GM12878 (cell line): ENCODE measurements around the gene INAFM1.

Experiments
- BHLHE40 ChIP-seq, 2 experiments: fragments of 450-650 bp in 1 of 2; IDR thresholded peaks; 2 replicates each; pipeline ENCODE4 v1.6.1; 2011 to 2017; ENCODE audit warnings: low read depth in 2 of 2, borderline replicate concordance in 1 of 2, improper control_type of control experiment in 1 of 2, low read length in 1 of 2, mild to moderate bottlenecking in 1 of 2
- CBX5 ChIP-seq: sonication (generic); IDR thresholded peaks from 2 replicates; pipeline ENCODE4 v1.6.1; 2016; ENCODE audit warnings: low read depth, moderate library complexity, mild to moderate bottlenecking, inconsistent platforms
- CTCF ChIP-seq, 3 experiments: IDR thresholded peaks in 2 of 3; conservative IDR thresholded peaks in 1 of 3; 2 replicates each; pipeline ENCODE4 v1.5.1; 2011; ENCODE audit warnings: low read depth in 3 of 3, low read length in 3 of 3, mild to moderate bottlenecking in 3 of 3, control low read depth in 2 of 3, moderate library complexity in 2 of 3, inconsistent platforms in 1 of 3, mixed read lengths in 1 of 3; ENCODE audit not compliant: control insufficient read depth in 2 of 3, insufficient read depth in 1 of 3; ENCODE audit errors: extremely low read depth in 1 of 3
- EP300 ChIP-seq, 2 experiments: fragments of 150-350 bp in 1 of 2; IDR thresholded peaks; 2 replicates each; pipeline ENCODE4 v1.6.1; 2011 to 2012; ENCODE audit warnings: low read depth in 2 of 2, low read length in 2 of 2, borderline replicate concordance in 1 of 2, improper control_type of control experiment in 1 of 2, inconsistent platforms in 1 of 2; ENCODE audit not compliant: control insufficient read depth in 1 of 2
- EZH2 ChIP-seq: IDR thresholded peaks from 2 replicates; pipeline ENCODE4 v1.6.1; 2012; ENCODE audit warnings: low read depth, mild to moderate bottlenecking, control low read depth, inconsistent platforms, low read length, borderline replicate concordance; ENCODE audit not compliant: control insufficient read depth
- RCOR1 ChIP-seq: conservative IDR thresholded peaks from 2 replicates; pipeline ENCODE4 v1.6.1; 2012; ENCODE audit warnings: low read depth, low read length, improper control_type of control experiment
- SPI1 ChIP-seq: IDR thresholded peaks from 2 replicates; pipeline ENCODE4 v1.6.1; 2011; ENCODE audit warnings: low read depth, mild to moderate bottlenecking, low read length, moderate library complexity, borderline replicate concordance; ENCODE audit not compliant: insufficient read depth
- SRF ChIP-seq, 2 experiments: IDR thresholded peaks; 2 replicates each; pipeline ENCODE4 v1.6.1; 2011; ENCODE audit warnings: low read depth in 2 of 2, low read length in 2 of 2, mild to moderate bottlenecking in 1 of 2, moderate library complexity in 1 of 2
- SUPT20H ChIP-seq: IDR thresholded peaks from 2 replicates; pipeline ENCODE4 v1.6.1; 2011; ENCODE audit warnings: low read depth, mild to moderate bottlenecking, low read length, moderate library complexity, borderline replicate concordance; ENCODE audit not compliant: control insufficient read depth
- YY1 ChIP-seq: IDR thresholded peaks from 2 replicates; pipeline ENCODE4 v1.6.1; 2011; ENCODE audit warnings: low read depth, mild to moderate bottlenecking, low read length
- ZBED1 ChIP-seq: IDR thresholded peaks from 2 replicates; pipeline ENCODE4 v1.6.1; 2016; ENCODE audit warnings: borderline replicate concordance
- TF ChIP-seq, protein P1 (sequence below): fragments of 150-350 bp; IDR thresholded peaks from 2 replicates; pipeline ENCODE4 v1.6.1; 2016; ENCODE audit warnings: low read depth, low read length

- TF ChIP-seq BHLHE40 (IDR thresholded peaks at IDR 0.05; ENCODE audit: borderline replicate concordance in 1 of 2, low read depth in 2 of 2, low read length in 1 of 2): no peak
- TF ChIP-seq CBX5: no peak
- TF ChIP-seq RCOR1: no peak
- TF ChIP-seq, protein P1, sequence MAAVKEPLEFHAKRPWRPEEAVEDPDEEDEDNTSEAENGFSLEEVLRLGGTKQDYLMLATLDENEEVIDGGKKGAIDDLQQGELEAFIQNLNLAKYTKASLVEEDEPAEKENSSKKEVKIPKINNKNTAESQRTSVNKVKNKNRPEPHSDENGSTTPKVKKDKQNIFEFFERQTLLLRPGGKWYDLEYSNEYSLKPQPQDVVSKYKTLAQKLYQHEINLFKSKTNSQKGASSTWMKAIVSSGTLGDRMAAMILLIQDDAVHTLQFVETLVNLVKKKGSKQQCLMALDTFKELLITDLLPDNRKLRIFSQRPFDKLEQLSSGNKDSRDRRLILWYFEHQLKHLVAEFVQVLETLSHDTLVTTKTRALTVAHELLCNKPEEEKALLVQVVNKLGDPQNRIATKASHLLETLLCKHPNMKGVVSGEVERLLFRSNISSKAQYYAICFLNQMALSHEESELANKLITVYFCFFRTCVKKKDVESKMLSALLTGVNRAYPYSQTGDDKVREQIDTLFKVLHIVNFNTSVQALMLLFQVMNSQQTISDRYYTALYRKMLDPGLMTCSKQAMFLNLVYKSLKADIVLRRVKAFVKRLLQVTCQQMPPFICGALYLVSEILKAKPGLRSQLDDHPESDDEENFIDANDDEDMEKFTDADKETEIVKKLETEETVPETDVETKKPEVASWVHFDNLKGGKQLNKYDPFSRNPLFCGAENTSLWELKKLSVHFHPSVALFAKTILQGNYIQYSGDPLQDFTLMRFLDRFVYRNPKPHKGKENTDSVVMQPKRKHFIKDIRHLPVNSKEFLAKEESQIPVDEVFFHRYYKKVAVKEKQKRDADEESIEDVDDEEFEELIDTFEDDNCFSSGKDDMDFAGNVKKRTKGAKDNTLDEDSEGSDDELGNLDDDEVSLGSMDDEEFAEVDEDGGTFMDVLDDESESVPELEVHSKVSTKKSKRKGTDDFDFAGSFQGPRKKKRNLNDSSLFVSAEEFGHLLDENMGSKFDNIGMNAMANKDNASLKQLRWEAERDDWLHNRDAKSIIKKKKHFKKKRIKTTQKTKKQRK: no peak
- TF ChIP-seq CTCF (IDR thresholded peaks at IDR 0.05 in 2 of 3, conservative IDR thresholded peaks at IDR 0.05 in 1 of 3; ENCODE audit: control insufficient read depth in 2 of 3, extremely low read depth in 1 of 3, insufficient read depth in 1 of 3, low read depth in 3 of 3, low read length in 3 of 3): no peak
- no peak for TF ChIP-seq SUPT20H
- no peak for TF ChIP-seq EP300 (IDR thresholded peaks at IDR 0.05; ENCODE audit: borderline replicate concordance in 1 of 2, control insufficient read depth in 1 of 2, low read depth in 2 of 2, low read length in 2 of 2)
- no peak for TF ChIP-seq SPI1
- TF ChIP-seq EZH2: no peak
- TF ChIP-seq ZBED1: no peak
- 0 out of 2 replicates have a peak, but pooled peaks have one; percentile 16 for TF ChIP-seq YY1
- TF ChIP-seq SRF (IDR thresholded peaks at IDR 0.05; ENCODE audit: low read depth in 2 of 2, low read length in 2 of 2): no peak
These were observed 27.6 kb downstream of the INAFM1 start for GRCh38 chr19:47302249-47302648.
